ENCODE results near the gene ZKSCAN8. TPM values are rescaled to one million over a fixed set of nuclear protein-coding genes. Genes with fewer than 3 reads are reported as not detected.

ZKSCAN8 gene
- total RNA-seq, 1 donor from 2014 or later, result 20.9 TPM

DNA sequence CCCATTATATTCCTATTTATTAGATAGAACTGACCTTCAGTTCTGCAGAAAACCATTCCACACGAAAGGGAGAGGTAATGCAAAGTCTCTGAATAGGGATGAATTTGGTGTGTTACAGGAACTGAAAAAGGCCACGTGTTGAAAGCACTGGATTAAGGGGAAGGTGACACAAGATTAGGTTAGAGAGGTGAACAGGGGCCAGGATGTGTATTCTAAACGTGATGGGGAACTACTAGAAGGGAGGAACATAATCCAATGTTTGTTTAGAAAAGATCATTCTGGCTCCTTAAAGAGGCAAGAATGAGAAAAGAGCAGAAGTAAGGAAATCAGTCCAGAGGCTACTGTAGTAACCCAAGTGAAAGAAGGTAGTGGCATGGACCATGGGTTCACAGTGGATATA is 6.3 kb upstream of the ZKSCAN8 start:
- no peaks in the 10 kb centered on the region for H3K9me3 ChIP-seq
- intact Hi-C loops (cut with DNase I), result loop anchor here (10.0 kb wide), 1 partner anchor 219 kb away; no protein-coding TSS in a partner anchor
- DNase-seq, result no peak
- peaks cover 17% of the 10 kb centered on the region for H3K4me1 ChIP-seq
- H3K36me3 ChIP-seq, result peaks cover 7% of the 10 kb centered on the region
- H3K27ac ChIP-seq, result peak overlapping the region; percentile 94
- H3K27me3 ChIP-seq, result no peaks in the 10 kb centered on the region
- TF ChIP-seq, protein P1, sequence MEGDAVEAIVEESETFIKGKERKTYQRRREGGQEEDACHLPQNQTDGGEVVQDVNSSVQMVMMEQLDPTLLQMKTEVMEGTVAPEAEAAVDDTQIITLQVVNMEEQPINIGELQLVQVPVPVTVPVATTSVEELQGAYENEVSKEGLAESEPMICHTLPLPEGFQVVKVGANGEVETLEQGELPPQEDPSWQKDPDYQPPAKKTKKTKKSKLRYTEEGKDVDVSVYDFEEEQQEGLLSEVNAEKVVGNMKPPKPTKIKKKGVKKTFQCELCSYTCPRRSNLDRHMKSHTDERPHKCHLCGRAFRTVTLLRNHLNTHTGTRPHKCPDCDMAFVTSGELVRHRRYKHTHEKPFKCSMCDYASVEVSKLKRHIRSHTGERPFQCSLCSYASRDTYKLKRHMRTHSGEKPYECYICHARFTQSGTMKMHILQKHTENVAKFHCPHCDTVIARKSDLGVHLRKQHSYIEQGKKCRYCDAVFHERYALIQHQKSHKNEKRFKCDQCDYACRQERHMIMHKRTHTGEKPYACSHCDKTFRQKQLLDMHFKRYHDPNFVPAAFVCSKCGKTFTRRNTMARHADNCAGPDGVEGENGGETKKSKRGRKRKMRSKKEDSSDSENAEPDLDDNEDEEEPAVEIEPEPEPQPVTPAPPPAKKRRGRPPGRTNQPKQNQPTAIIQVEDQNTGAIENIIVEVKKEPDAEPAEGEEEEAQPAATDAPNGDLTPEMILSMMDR (IDR thresholded peaks at IDR 0.05), result no peak
- H3K4me3 ChIP-seq, result peak overlapping the region; percentile 80
- ATAC-seq, result no peak

DNA sequence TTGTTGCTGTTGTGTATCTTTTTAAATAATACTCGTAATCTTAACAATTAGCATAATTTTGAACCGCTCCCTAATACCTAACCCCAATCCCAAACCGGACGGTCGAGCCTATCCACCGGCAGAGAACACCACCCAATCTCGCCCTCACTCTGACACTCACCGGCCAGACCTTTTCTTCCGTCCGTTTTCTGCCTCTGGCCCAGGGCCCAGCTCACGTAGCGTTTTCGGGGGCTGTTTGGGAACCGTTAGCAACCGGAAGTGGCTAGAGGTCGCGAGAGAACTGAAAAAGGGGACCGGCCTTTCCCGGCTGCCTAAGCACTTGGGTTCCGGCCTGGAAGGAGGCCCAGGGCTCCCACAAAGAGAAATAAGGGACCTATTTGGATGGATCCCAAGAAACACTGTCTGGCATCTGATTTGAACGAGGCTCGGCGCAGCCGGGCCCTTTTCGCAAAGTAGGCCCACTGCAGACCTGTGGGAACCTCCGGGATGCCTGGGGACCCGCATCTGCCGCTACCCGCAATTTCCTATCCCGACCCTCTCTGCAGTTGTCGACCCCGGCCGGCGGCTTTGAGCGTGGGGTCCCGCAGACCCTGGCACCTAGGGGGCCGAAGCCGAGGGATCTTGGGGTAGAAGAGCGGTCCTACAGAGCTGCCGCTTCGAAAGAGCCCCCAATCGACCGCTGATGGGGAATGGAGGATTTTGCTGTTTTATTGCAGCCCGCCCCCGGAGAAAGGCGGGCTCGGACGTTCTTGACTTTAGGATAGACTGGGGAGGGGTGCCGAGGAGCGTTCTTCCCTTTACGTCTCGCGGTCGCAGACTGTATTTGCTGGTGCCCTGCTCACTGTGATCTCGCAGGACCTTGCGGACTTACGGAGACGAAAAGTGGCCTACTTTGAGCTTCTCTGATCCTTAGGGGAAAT is 4.8 kb upstream of the ZKSCAN8 start:
- intact Hi-C loops (cut with DNase I), result loop anchor here (10.0 kb wide), 1 partner anchor 218 kb away; no protein-coding TSS in a partner anchor
- no peaks in the 10 kb centered on the region for H3K36me3 ChIP-seq
- peaks cover 17% of the 10 kb centered on the region for H3K4me1 ChIP-seq
- H3K4me3 ChIP-seq, result peak overlapping the region; percentile 80
- ATAC-seq (peak; percentile 90), DNase-seq (peak; percentile 91)
- TF ChIP-seq, protein P1 (IDR thresholded peaks at IDR 0.05), result no peak
- no peaks in the 10 kb centered on the region for H3K9me3 ChIP-seq
- peak overlapping the region; percentile 94 for H3K27ac ChIP-seq
- H3K27me3 ChIP-seq, result no peaks in the 10 kb centered on the region

DNA sequence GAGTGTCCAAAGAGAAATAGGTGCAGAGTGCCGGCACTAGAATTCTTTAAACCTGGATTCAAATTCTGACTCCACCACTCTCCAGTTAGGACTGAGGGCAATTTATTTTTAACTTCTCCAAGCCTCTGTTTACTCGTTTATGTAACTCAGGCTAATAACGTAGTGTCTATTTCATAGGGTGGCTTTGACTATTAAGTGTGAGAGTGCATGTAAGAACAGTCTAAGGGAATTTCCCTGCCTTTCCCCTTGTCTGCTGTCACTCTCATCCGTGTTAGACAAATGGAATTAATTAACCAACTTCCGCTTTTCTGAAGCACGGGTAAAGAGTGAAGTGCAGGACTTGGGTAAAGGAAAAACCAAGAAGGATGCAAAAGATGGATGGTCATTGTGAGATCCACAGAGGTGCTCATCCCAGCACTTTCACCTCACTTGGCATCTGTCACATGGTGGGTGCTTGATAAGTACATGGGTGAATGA is 4.1 kb upstream of the ZKSCAN8 start:
- ATAC-seq (peak; percentile 3), DNase-seq (no peak)
- TF ChIP-seq, protein P1 (IDR thresholded peaks at IDR 0.05), result no peak
- intact Hi-C loops (cut with DNase I), result loop anchor here (10.0 kb wide), 1 partner anchor 217 kb away; no protein-coding TSS in a partner anchor
- Histone ChIP-seq H3K4me1 (peaks cover 20% of the 10 kb centered on the region), H3K27me3 (no peaks in the 10 kb centered on the region), H3K9me3 (no peaks in the 10 kb centered on the region), H3K4me3 (peak overlapping the region; percentile 80), H3K36me3 (no peaks in the 10 kb centered on the region), H3K27ac (peak overlapping the region; percentile 94)

DNA sequence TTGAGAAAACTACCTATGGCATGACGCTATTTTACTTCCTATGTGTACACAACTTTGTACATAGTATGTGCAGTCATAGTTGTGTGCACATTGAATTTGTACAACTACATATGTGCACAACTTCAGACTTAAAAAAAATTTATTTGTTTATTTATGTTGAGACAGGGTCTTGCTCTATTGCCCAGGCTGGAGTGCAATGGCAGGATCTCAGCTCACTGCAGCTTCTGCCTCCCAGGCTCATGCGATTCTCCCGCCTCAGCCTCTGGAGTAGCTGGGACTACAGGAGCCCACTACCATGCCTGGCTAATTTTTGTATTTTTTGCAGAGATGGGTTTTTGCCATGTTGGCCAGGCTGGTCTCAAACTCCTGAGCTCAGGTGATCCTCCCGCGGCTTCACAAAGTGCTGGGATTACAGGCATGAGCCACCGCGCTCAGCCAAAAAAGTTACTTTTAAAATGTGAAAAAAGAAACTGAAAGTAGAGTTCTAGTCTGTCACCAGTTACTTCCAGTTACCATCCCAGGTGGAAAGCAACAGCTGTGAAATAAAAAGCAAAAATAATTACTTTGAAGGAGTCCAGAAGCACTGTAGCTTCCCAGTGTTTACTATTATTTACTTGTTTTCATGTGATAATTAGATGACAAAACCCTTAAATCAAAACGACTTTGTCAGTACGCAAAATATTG is 1.7 kb upstream of the ZKSCAN8 start:
- TF ChIP-seq, protein P1 (IDR thresholded peaks at IDR 0.05), result no peak
- DNase-seq (no peak), ATAC-seq (no peak)
- intact Hi-C loops (cut with DNase I), result loop anchor here (10.0 kb wide), 1 partner anchor 215 kb away; no protein-coding TSS in a partner anchor
- H3K36me3 ChIP-seq, result peaks cover 9% of the 10 kb centered on the region
- H3K4me1 ChIP-seq, result peaks cover 30% of the 10 kb centered on the region
- H3K4me3 ChIP-seq, result no peak overlapping the region
- no peaks in the 10 kb centered on the region for H3K9me3 ChIP-seq
- no peaks in the 10 kb centered on the region for H3K27me3 ChIP-seq
- H3K27ac ChIP-seq, result no peak overlapping the region

DNA sequence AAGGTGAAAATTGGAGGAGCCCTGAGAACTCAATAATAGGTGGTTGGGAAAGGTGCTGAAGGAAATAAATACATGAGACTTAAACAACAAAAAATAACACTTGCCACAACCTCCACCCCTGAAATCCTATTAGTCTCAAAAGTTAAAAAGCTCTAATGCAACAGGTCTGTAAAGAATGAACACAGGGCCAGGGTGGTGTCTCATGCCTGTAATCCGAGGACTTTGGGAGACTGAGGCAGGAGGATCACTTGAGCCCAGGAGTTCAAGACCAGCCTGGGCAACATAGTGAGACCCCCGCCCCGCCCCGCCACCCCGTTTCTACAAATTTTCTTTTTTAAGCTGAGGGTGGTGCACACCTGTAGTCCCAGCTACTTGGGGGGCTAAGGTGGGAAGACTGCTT is 1.1 kb upstream of the ZKSCAN8 start:
- ATAC-seq (no peak), DNase-seq (no peak)
- peaks cover 26% of the 10 kb centered on the region for H3K4me1 ChIP-seq
- H3K4me3 ChIP-seq, result no peak overlapping the region
- H3K27me3 ChIP-seq, result no peaks in the 10 kb centered on the region
- peaks cover 15% of the 10 kb centered on the region for H3K36me3 ChIP-seq
- H3K9me3 ChIP-seq, result no peaks in the 10 kb centered on the region
- intact Hi-C loops (cut with DNase I), result no loop called here
- TF ChIP-seq, protein P1 (IDR thresholded peaks at IDR 0.05), result no peak
- H3K27ac ChIP-seq, result no peak overlapping the region
